Esophagus muscularis mucosa (tissue), 4 donors: ENCODE data around the gene SH3BP5.

Experiments used
- EP300 ChIP-seq: sonication (generic); formaldehyde crosslinking; IDR thresholded peaks from one replicate; pipeline ENCODE4 v1.6.1; 2017; ENCODE audit warnings: antibody characterized with exemption
- POLR2A ChIP-seq: fragments of 450-650 bp; IDR thresholded peaks from one replicate; pipeline ENCODE4 v1.6.1; 2017; ENCODE audit warnings: antibody characterized with exemption, moderate library complexity, mild to moderate bottlenecking, low read depth
- POLR2AphosphoS5 ChIP-seq, 2 donors: sonication (generic); formaldehyde crosslinking; IDR thresholded peaks; one replicate each; pipeline ENCODE4 v1.6.1; 2017; ENCODE audit warnings: antibody characterized with exemption in 2 of 2
- TF ChIP-seq, protein P1 (sequence below), 3 experiments: fragments of 200-600 bp in 2 of 3; fragments of 450-650 bp in 1 of 3; sonication (generic) in 2 of 3; IDR thresholded peaks; one replicate each; pipeline ENCODE4 v1.5.1; 2017 to 2019; ENCODE audit warnings: antibody characterized with exemption in 3 of 3, mild to moderate bottlenecking in 2 of 3, moderate library complexity in 1 of 3

DNA sequence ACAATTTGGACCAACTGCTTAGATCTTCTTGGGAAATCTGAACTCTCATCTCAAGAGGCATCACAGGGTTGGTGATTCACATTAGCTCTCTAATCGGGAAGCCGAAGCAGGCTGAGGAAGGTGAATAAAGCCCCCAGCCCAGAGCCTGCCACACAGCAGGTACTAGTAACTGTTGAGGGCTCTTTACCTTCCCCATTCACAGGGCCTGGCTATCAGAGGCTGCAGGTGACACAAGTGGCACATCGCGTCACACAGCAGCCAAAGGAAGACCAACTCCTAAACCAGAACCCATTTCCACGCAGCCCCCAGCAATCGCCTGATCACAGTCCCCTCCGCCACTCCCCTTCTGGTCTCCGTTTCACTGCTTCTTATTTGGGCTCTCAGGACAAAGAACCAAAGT is 29.2 kb downstream of the SH3BP5 start:
- TF ChIP-seq, protein P1, sequence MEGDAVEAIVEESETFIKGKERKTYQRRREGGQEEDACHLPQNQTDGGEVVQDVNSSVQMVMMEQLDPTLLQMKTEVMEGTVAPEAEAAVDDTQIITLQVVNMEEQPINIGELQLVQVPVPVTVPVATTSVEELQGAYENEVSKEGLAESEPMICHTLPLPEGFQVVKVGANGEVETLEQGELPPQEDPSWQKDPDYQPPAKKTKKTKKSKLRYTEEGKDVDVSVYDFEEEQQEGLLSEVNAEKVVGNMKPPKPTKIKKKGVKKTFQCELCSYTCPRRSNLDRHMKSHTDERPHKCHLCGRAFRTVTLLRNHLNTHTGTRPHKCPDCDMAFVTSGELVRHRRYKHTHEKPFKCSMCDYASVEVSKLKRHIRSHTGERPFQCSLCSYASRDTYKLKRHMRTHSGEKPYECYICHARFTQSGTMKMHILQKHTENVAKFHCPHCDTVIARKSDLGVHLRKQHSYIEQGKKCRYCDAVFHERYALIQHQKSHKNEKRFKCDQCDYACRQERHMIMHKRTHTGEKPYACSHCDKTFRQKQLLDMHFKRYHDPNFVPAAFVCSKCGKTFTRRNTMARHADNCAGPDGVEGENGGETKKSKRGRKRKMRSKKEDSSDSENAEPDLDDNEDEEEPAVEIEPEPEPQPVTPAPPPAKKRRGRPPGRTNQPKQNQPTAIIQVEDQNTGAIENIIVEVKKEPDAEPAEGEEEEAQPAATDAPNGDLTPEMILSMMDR (IDR thresholded peaks at IDR 0.05): no peak
- TF ChIP-seq EP300 (no peak), POLR2AphosphoS5 (IDR thresholded peaks at IDR 0.05) (no peak), POLR2A (no peak)
